Activated T-cell treated with anti-CD3 and anti-CD28 coated beads for 1 hour (primary cell): ENCODE data around the gene TMEM158.

Source experiments
- DNase-seq: peaks from one replicate; pipeline ENCODE4 v3.0.0-alpha.2; 2020; ENCODE audit warnings: low read depth

TMEM158 gene

GRCh38 chr3:45226206-45226915 is at the start of gene TMEM158:
TMEM158 (minus strand) TSS chr3:45226287; CDS start chr3:45226027, 260 bp downstream.
- peak; percentile 62 for DNase-seq

GRCh38 chr3:45275006-45275704 is 49.1 kb upstream of the TMEM158 start:
- DNase-seq: no peak

GRCh38 chr3:45273681-45274515 is 47.8 kb upstream of the TMEM158 start:
- DNase-seq: no peak

GRCh38 chr3:45272828-45273470 is 46.9 kb upstream of the TMEM158 start:
- DNase-seq: no peak

GRCh38 chr3:45272032-45272810 is 46.1 kb upstream of the TMEM158 start:
- no peak for DNase-seq

GRCh38 chr3:45269952-45270351 is 43.9 kb upstream of the TMEM158 start:
- no peak for DNase-seq

- no peak for DNase-seq
Observed at GRCh38 chr3:45267097-45267496, 41.0 kb upstream of the TMEM158 start.

GRCh38 chr3:45261333-45262110 is 35.4 kb upstream of the TMEM158 start:
- no peak for DNase-seq

GRCh38 chr3:45259133-45259532 is 33.0 kb upstream of the TMEM158 start:
- no peak for DNase-seq

- DNase-seq: no peak
Observed at GRCh38 chr3:45258317-45258716, 32.2 kb upstream of the TMEM158 start.

- no peak for DNase-seq
Observed at GRCh38 chr3:45253316-45253715, 27.2 kb upstream of the TMEM158 start.

- DNase-seq: no peak
Observed at GRCh38 chr3:45252826-45253225, 26.7 kb upstream of the TMEM158 start.

- DNase-seq: no peak
Observed at GRCh38 chr3:45249391-45249790, 23.3 kb upstream of the TMEM158 start.

- no peak for DNase-seq
Observed at GRCh38 chr3:45246241-45246640, 20.2 kb upstream of the TMEM158 start.

GRCh38 chr3:45244356-45244755 is 18.3 kb upstream of the TMEM158 start:
- DNase-seq: no peak

- no peak for DNase-seq
Observed at GRCh38 chr3:45241206-45241605, 15.1 kb upstream of the TMEM158 start.

- no peak for DNase-seq
Observed at GRCh38 chr3:45240292-45240691, 14.2 kb upstream of the TMEM158 start.

GRCh38 chr3:45239254-45239653 is 13.2 kb upstream of the TMEM158 start:
- no peak for DNase-seq

- no peak for DNase-seq
Observed at GRCh38 chr3:45236964-45237363, 10.9 kb upstream of the TMEM158 start.

GRCh38 chr3:45235409-45235808 is 9.3 kb upstream of the TMEM158 start:
- DNase-seq: no peak

- DNase-seq: no peak
Observed at GRCh38 chr3:45234250-45234649, 8.2 kb upstream of the TMEM158 start.
